HTR-8/SVneo (cell line): Measurements from ENCODE around the gene SBF2.
"Not testable (repeated sequence)": the region's sequence is repeated elsewhere in the genome, so short reads cannot be mapped to it uniquely, and the experiment has no call there.

ENCODE experiments used
- DNase-seq: peaks from one replicate; pipeline ENCODE4 v3.0.0; 2011; ENCODE audit warnings: low spot score, mixed read lengths; ENCODE audit not compliant: insufficient read length
- FAIRE-seq: peaks from 2 replicates; lab custom pipeline; 2011; peaks lifted over from hg19 to GRCh38; lab: Jason Lieb, UNC

Gene SBF2

GRCh38 chr11:10038521-10039302 lies 255.3 kb downstream of the SBF2 start:
- FAIRE-seq (no peak), DNase-seq (no peak)

- FAIRE-seq, DNase-seq: not testable (repeated sequence)
Observed at GRCh38 chr11:10035932-10036331, 258.1 kb downstream of the SBF2 start.

- no peak for FAIRE-seq
- peak; percentile 6 for DNase-seq
Observed at GRCh38 chr11:10032935-10033334, 261.1 kb downstream of the SBF2 start.

GRCh38 chr11:10030122-10030490 lies 263.9 kb downstream of the SBF2 start:
- no peak for DNase-seq
- no peak for FAIRE-seq

GRCh38 chr11:10029386-10030121 lies 264.5 kb downstream of the SBF2 start:
- DNase-seq, result no peak
- FAIRE-seq, result no peak

GRCh38 chr11:10026514-10026913 lies 267.5 kb downstream of the SBF2 start:
- FAIRE-seq (no peak), DNase-seq (no peak)

- FAIRE-seq, result no peak
Observed at GRCh38 chr11:10023212-10023611, 270.8 kb downstream of the SBF2 start.

GRCh38 chr11:10022764-10023163 lies 271.3 kb downstream of the SBF2 start:
- no peak for FAIRE-seq
- DNase-seq, result no peak

More at GRCh38 chr11:10023212-10023611, 270.8 kb downstream of the SBF2 start:
- DNase-seq, result no peak

GRCh38 chr11:10021563-10021962 lies 272.5 kb downstream of the SBF2 start:
- FAIRE-seq, result no peak
- DNase-seq, result no peak

GRCh38 chr11:10019906-10020682 lies 273.9 kb downstream of the SBF2 start:
- FAIRE-seq (no peak), DNase-seq (no peak)

- no peak for DNase-seq
- no peak for FAIRE-seq
Observed at GRCh38 chr11:10017911-10018310, 276.1 kb downstream of the SBF2 start.

GRCh38 chr11:10017050-10017449 lies 277.0 kb downstream of the SBF2 start:
- no peak for FAIRE-seq
- no peak for DNase-seq

- no peak for FAIRE-seq
Observed at GRCh38 chr11:10012068-10012467, 282.0 kb downstream of the SBF2 start.

GRCh38 chr11:10005955-10006525 lies 288.0 kb downstream of the SBF2 start:
- DNase-seq, result no peak
- FAIRE-seq, result no peak

More at GRCh38 chr11:10012068-10012467, 282.0 kb downstream of the SBF2 start:
- DNase-seq, result no peak

GRCh38 chr11:10004526-10005113 lies 289.4 kb downstream of the SBF2 start:
- FAIRE-seq, result no peak

GRCh38 chr11:10002221-10002620 lies 291.8 kb downstream of the SBF2 start:
- no peak for FAIRE-seq
- DNase-seq, result no peak

More at GRCh38 chr11:10004526-10005113, 289.4 kb downstream of the SBF2 start:
- no peak for DNase-seq

GRCh38 chr11:9992306-9992705 lies 301.7 kb downstream of the SBF2 start:
- FAIRE-seq, result no peak
- DNase-seq, result no peak

GRCh38 chr11:9990221-9990973 lies 303.6 kb downstream of the SBF2 start:
- FAIRE-seq (no peak), DNase-seq (no peak)

GRCh38 chr11:9987303-9987702 lies 306.7 kb downstream of the SBF2 start:
- DNase-seq, FAIRE-seq: not testable (repeated sequence)
